Islet of Langerhans (tissue), 1 donor: ENCODE measurements around the gene TBC1D22A.

Experiments used
- FAIRE-seq: peaks from one replicate; lab custom pipeline; 2011; peaks lifted over from hg19 to GRCh38; lab: Jason Lieb, UNC

TBC1D22A gene

DNA sequence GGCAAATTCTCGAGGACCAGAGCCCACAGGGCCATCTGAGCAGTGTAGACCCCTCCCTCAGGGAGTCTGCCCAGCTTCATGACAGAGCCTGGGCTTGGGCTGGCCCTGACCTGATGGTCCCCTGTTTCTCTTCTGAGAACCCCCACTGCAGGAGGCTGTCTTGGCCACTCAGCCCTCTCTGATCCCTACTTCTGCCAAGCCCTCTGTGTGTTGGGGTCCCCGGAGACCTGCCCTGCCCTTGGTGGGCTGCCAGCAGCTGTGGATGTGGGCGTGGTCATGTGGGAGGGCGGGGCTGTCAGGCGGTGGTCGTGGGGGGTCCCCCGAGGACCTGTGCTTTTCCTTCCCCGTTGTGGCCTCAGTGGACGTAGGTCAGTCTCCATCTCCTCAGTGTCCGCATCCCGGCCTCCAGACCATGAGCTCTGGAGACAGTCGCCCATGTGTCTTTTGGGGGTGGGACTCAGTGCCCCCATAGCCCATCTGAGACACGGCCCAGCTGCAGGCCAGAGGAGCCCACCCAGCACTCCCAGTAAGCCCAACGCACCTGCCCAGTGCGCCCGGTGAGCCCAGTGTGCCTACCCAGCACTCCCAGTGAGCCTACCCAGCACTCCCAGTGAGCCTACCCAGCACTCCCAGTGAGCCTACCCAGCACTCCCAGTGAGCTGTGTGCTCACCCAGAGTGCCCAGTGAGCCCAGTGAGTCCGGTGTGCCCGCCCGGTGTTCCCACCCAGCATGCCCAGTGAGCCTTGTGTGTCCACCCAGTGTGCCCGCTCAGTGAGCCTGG is 409.2 kb downstream of the TBC1D22A start:
- FAIRE-seq = no peak

DNA sequence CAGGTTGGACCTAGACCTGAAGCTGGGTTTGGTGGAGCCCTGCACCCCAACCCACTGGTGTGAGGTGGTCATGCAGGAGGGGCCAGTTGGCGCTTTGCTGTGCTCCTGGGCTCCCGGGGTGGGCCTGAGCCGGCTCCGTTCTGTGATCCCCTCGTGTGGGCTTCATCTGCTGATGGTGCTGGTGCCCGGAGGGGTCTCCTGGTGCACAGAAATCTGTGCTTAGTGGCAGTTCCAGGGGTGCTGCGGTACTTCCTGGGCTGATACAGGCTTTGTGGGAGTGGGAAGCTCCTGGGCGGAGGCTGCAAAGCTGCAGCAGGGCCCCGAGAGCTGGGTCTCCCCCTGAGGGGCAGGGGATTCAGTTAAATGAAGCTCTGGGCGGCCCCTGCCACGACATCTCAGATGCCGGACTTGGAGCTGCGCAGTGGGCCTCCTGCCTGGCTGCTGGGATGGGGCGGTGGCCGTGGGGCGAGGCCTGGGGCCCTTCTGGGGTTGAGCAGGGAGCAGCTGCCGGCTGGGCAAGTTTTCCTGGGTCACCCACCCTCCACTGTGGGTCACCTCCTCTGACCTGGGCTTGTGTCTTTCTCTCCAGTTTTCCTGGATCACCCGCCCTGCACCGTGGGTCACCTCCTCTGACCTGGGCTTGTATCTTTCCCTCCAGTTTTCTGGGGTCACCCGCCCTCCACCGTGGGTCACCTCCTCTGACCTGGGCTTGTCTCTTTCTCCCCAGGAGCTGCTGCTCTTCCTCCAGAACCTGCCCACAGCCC is 410.5 kb downstream of the TBC1D22A start:
- no peak for FAIRE-seq

GRCh38 chr22:47173535-47174021 is 411.1 kb downstream of the TBC1D22A start:
- no peak for FAIRE-seq

GRCh38 chr22:47174096-47174495 is 411.6 kb downstream of the TBC1D22A start:
- FAIRE-seq = no peak

DNA sequence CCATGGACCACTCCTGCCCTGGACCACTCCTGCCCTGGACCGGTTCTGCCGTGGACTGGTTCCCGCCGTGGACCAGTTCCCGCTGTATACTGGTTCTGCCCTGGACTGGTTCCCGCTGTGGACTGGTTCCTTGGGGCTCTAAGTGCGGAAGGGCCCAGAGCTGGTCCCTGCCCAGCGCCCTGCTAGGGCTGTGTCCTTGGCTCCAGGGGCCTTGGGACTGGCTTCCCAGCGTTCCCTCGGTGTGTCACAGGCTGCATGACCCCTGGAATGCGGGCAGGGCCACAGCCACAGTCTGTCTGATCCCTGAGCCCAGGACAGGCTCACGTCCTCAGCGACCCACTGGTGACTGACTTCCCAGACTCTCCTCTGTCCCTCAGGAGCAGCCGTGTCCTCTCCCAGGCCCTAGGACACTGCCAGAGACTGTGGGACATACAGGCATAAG is 412.2 kb downstream of the TBC1D22A start:
- FAIRE-seq = no peak

GRCh38 chr22:47175151-47176025 is 412.9 kb downstream of the TBC1D22A start:
- no peak for FAIRE-seq

- no peak for FAIRE-seq
Observed at GRCh38 chr22:47176026-47176389, 413.6 kb downstream of the TBC1D22A start.

GRCh38 chr22:47176573-47177333 is 414.3 kb downstream of the TBC1D22A start:
- FAIRE-seq = no peak

DNA sequence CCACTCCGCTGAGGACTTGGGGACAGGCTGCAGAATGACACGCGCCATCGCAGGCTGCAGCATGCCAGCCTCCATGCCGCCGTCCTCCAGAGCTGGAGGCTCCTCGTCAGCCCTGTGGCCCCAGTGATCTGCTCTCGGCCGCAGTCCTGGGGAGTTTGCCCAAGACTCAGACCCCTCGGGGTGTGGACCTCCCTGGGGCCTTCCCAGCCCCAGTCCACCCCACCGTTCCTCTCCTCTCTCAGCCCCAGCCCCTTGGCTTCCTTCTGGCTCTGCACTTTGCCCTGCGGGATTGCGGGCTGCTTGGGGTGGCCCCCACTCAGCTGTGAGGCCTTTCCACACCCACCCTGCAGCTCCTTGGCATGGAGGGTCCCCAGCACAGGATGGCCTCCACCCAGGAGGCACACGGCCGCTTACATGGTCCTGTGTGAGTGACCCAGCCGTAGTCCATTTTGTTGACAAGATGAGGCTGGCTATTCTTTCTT is 414.9 kb downstream of the TBC1D22A start:
- FAIRE-seq = no peak

DNA sequence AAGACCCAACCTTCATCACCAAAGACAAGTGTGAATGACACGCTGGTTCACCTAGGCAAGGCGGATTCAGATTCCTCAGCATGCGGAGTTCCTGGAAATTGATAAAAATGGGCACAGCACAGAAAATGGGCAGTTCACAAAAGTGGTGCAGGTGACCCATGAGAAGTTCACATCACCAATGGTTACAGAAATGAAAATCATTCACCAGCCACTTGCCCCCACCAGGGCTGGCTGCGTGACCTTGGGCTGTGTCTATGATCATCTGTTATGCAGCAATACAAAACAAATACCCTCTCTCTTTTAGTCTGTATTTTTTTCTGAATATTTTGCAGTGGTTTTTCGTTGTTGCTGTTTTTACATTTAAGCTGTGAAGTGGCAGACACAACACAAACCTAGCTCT is 415.9 kb downstream of the TBC1D22A start:
- FAIRE-seq = no peak

GRCh38 chr22:47180796-47181195 is 418.3 kb downstream of the TBC1D22A start:
- FAIRE-seq = no peak

GRCh38 chr22:47187176-47187957 is 424.9 kb downstream of the TBC1D22A start:
- no peak for FAIRE-seq

DNA sequence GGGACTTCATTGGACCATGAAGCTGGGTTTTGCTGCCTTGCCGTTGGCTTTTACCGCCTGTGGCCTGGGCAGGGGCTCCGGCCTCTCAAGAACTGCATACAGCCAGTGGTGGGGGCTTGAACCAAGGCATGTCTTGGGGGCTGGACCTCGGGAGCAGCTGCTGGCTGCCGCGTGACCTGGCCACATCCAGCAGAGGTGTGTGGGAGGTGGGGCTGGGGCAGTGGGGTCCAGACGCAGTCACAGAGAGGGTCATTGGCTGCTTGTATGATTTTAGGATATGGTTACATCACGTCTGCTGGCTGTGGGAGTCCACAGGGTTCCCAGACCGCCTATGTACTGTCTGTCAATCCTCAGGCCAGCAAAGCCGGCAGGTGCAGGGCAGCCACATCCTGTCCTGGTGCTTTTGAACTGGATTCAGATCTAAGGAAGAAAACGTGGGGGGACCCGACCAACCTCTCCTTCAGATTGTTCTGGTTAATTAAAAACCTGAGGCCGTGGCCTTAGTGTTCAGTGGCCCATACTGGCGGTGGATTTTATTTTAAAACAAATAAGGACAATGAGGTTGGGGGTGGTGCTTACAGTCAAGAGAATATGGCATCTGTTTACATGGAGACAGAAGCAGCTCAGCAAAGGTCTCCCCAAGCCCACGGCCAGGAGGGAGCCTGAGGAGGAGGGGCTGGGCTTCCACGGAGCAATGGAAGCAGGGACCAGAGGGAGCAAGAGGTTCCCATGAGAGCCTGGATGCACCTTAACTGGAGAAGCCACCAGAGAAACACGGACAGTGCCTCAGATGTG is 426.0 kb downstream of the TBC1D22A start:
- FAIRE-seq = no peak

- no peak for FAIRE-seq
Observed at GRCh38 chr22:47189056-47189916, 426.8 kb downstream of the TBC1D22A start.

DNA sequence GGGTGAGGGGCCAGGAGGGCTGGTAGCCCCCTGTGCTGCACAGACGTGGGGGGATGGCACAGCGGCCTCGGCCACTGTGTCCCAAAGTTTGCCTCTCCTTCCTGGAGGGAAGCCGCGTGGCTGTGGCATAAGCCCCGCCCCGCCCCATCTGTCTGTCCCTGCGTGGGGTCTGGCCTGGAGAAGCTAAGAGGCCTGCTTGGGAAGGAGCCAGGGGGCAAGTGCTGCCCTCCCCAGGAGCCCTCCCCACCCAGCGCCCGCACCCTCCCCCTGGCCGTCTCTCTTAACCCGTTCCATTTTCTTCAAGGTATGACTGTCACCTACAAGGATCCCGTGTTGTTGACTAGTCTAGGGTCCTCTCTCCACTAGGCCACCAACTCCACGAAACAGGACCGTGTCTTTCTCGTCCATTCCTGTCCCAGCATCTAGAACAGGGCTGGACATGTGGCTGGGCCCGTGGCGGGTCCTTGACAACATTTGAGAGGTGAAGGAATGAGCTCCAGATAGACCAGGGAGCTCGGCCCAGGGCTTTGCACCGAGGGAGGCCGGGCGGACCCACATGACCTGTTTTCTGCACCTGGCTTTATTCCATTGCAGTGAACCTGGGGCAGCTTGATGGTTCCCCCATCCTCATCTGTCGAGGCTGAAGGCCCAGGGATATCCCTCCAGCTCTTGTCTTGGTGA is 428.0 kb downstream of the TBC1D22A start:
- FAIRE-seq = no peak

DNA sequence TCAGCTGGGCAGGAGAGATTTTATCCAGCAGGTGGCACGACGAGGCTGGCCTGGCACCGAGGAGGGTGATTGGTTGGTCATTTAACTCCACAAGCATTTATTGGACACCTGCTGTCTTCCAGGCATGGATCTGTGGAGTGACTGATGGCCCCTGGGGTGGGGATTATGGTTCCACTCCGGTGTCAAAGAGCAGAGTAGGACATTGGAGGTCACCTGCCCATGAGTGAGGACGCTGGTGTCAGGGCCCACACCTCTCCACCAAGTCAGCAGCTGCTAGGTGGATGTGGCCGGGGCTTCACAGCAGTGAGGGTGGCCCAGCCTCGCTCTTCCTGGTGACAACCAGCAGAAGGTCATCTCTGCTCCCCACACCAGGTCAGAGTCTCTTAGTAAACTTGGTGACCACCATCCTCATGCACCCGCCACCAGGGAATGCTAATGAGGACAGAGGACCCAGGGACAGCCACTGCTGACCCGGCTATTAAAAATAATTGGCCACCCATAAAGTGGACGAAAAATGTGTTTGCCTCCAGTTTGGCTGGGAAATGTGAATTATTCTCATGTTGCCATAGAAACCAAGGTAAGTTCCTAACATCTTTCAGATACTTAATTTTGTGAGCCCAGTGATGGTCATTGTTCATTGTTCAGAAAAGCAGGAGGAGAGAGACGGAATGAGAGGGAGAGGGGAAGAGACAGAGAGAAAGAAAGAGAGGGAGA is 428.7 kb downstream of the TBC1D22A start:
- no peak for FAIRE-seq
